ENCODE measurements around the gene CTIF. TPM values are rescaled to one million over a fixed set of nuclear protein-coding genes. Genes with fewer than 3 reads are reported as not detected.
A peak's percentile ranks its signal among the peaks of the same experiment; 100 is the strongest.
"Not testable (repeated sequence)": the region's sequence is repeated elsewhere in the genome, so short reads cannot be mapped to it uniquely, and the experiment has no call there.

Gene CTIF
- total RNA-seq, 3 donors from 2014 or later, result 4.3 to 5.3 (median 4.6) TPM

GRCh38 chr18:48808476-48808875 is 269.6 kb downstream of the CTIF start:
- no peak overlapping the region for H3K4me3 Mint-ChIP-seq

GRCh38 chr18:48809365-48809764 is 270.5 kb downstream of the CTIF start:
- no peaks in the 10 kb centered on the region for H3K27me3 Mint-ChIP-seq (ENCODE audit: low read depth)
- no peak for DNase-seq
- no peak overlapping the region for H3K4me3 Mint-ChIP-seq
- H3K4me1 Mint-ChIP-seq (ENCODE audit: low read depth), result peaks cover 50% of the 10 kb centered on the region
- H3K9me3 Mint-ChIP-seq, result no peaks in the 10 kb centered on the region
- ATAC-seq, result no peak
- no peaks in the 10 kb centered on the region for H3K36me3 Mint-ChIP-seq (ENCODE audit: insufficient read depth)

More at GRCh38 chr18:48808476-48808875, 269.6 kb downstream of the CTIF start:
- no peak for ATAC-seq
- H3K9me3 Mint-ChIP-seq, result no peaks in the 10 kb centered on the region
- H3K36me3 Mint-ChIP-seq (ENCODE audit: insufficient read depth), result no peaks in the 10 kb centered on the region
- no peaks in the 10 kb centered on the region for H3K27me3 Mint-ChIP-seq (ENCODE audit: low read depth)
- no peak for DNase-seq
- H3K4me1 Mint-ChIP-seq (ENCODE audit: low read depth), result peaks cover 41% of the 10 kb centered on the region

GRCh38 chr18:48810805-48811204 is 272.0 kb downstream of the CTIF start:
- Mint-ChIP-seq H3K36me3 (ENCODE audit: insufficient read depth) (no peaks in the 10 kb centered on the region), H3K4me3 (no peak overlapping the region), H3K27me3 (ENCODE audit: low read depth) (no peaks in the 10 kb centered on the region), H3K4me1 (ENCODE audit: low read depth) (peaks cover 52% of the 10 kb centered on the region), H3K9me3 (no peaks in the 10 kb centered on the region)
- ATAC-seq (no peak), DNase-seq (no peak)

- ATAC-seq (no peak), DNase-seq (no peak)
- H3K9me3 Mint-ChIP-seq, result no peaks in the 10 kb centered on the region
- peaks cover 1% of the 10 kb centered on the region for H3K36me3 Mint-ChIP-seq (ENCODE audit: insufficient read depth)
- no peaks in the 10 kb centered on the region for H3K27me3 Mint-ChIP-seq (ENCODE audit: low read depth)
- H3K4me1 Mint-ChIP-seq (ENCODE audit: low read depth), result peaks cover 53% of the 10 kb centered on the region
- H3K4me3 Mint-ChIP-seq, result no peak overlapping the region
Observed at GRCh38 chr18:48811401-48811800, 272.6 kb downstream of the CTIF start.

GRCh38 chr18:48811977-48812451 is 273.2 kb downstream of the CTIF start:
- DNase-seq, ATAC-seq, H3K9me3 Mint-ChIP-seq: not testable (repeated sequence)

GRCh38 chr18:48813321-48813720 is 274.5 kb downstream of the CTIF start:
- ATAC-seq (no peak), DNase-seq (no peak)
- Mint-ChIP-seq H3K4me3 (no peak overlapping the region), H3K9me3 (no peaks in the 10 kb centered on the region), H3K27me3 (ENCODE audit: low read depth) (no peaks in the 10 kb centered on the region), H3K4me1 (ENCODE audit: low read depth) (peaks cover 50% of the 10 kb centered on the region), H3K36me3 (ENCODE audit: insufficient read depth) (peaks cover 5% of the 10 kb centered on the region)

More at GRCh38 chr18:48811977-48812451, 273.2 kb downstream of the CTIF start:
- peaks cover 51% of the 10 kb centered on the region for H3K4me1 Mint-ChIP-seq (ENCODE audit: low read depth)
- H3K4me3 Mint-ChIP-seq; H3K36me3 Mint-ChIP-seq (ENCODE audit: insufficient read depth); H3K27me3 Mint-ChIP-seq (ENCODE audit: low read depth): not testable (repeated sequence)

GRCh38 chr18:48813833-48814489 is 275.1 kb downstream of the CTIF start:
- Mint-ChIP-seq H3K9me3 (no peaks in the 10 kb centered on the region), H3K27me3 (ENCODE audit: low read depth) (no peaks in the 10 kb centered on the region), H3K36me3 (ENCODE audit: insufficient read depth) (peaks cover 5% of the 10 kb centered on the region), H3K4me3 (peak overlapping the region; percentile 55), H3K4me1 (ENCODE audit: low read depth) (peaks cover 56% of the 10 kb centered on the region)
- ATAC-seq (peak; percentile 16 to 33), DNase-seq (no peak)

GRCh38 chr18:48814490-48815178 is 275.8 kb downstream of the CTIF start:
- peaks cover 5% of the 10 kb centered on the region for H3K36me3 Mint-ChIP-seq (ENCODE audit: insufficient read depth)
- peaks cover 54% of the 10 kb centered on the region for H3K4me1 Mint-ChIP-seq (ENCODE audit: low read depth)
- ATAC-seq, result peak; percentile 51 to 65
- H3K9me3 Mint-ChIP-seq, result no peaks in the 10 kb centered on the region
- H3K4me3 Mint-ChIP-seq, result peak overlapping the region; percentile 55
- DNase-seq, result peak; percentile 0
- no peaks in the 10 kb centered on the region for H3K27me3 Mint-ChIP-seq (ENCODE audit: low read depth)

GRCh38 chr18:48815179-48815515 is 276.3 kb downstream of the CTIF start:
- H3K36me3 Mint-ChIP-seq (ENCODE audit: insufficient read depth), result peaks cover 5% of the 10 kb centered on the region
- H3K4me1 Mint-ChIP-seq (ENCODE audit: low read depth), result peaks cover 55% of the 10 kb centered on the region
- H3K27me3 Mint-ChIP-seq (ENCODE audit: low read depth), result no peaks in the 10 kb centered on the region
- ATAC-seq (no peak), DNase-seq (no peak)
- no peak overlapping the region for H3K4me3 Mint-ChIP-seq
- no peaks in the 10 kb centered on the region for H3K9me3 Mint-ChIP-seq

- Mint-ChIP-seq H3K36me3 (ENCODE audit: insufficient read depth) (peaks cover 5% of the 10 kb centered on the region), H3K27me3 (ENCODE audit: low read depth) (no peaks in the 10 kb centered on the region), H3K4me3 (no peak overlapping the region), H3K4me1 (ENCODE audit: low read depth) (peaks cover 61% of the 10 kb centered on the region), H3K9me3 (no peaks in the 10 kb centered on the region)
- no peak for DNase-seq
- peak in 1 of 2 donors; percentile 7 for ATAC-seq
Observed at GRCh38 chr18:48815581-48816324, 276.9 kb downstream of the CTIF start.

- peaks cover 66% of the 10 kb centered on the region for H3K4me1 Mint-ChIP-seq (ENCODE audit: low read depth)
Observed at GRCh38 chr18:48816554-48816953, 277.7 kb downstream of the CTIF start.

GRCh38 chr18:48817021-48817461 is 278.2 kb downstream of the CTIF start:
- peaks cover 5% of the 10 kb centered on the region for H3K36me3 Mint-ChIP-seq (ENCODE audit: insufficient read depth)

More at GRCh38 chr18:48816554-48816953, 277.7 kb downstream of the CTIF start:
- no peak overlapping the region for H3K4me3 Mint-ChIP-seq
- ATAC-seq (no peak), DNase-seq (no peak)
- H3K9me3 Mint-ChIP-seq, result no peaks in the 10 kb centered on the region
- H3K36me3 Mint-ChIP-seq (ENCODE audit: insufficient read depth), result peaks cover 5% of the 10 kb centered on the region
- H3K27me3 Mint-ChIP-seq (ENCODE audit: low read depth), result no peaks in the 10 kb centered on the region

GRCh38 chr18:48818329-48819254 is 279.8 kb downstream of the CTIF start:
- H3K9me3 Mint-ChIP-seq, result no peaks in the 10 kb centered on the region
- H3K4me1 Mint-ChIP-seq (ENCODE audit: low read depth), result peaks cover 54% of the 10 kb centered on the region
- H3K27me3 Mint-ChIP-seq (ENCODE audit: low read depth), result no peaks in the 10 kb centered on the region
- DNase-seq (no peak), ATAC-seq (no peak)
- no peak overlapping the region for H3K4me3 Mint-ChIP-seq
- H3K36me3 Mint-ChIP-seq (ENCODE audit: insufficient read depth), result peaks cover 5% of the 10 kb centered on the region

More at GRCh38 chr18:48817021-48817461, 278.2 kb downstream of the CTIF start:
- DNase-seq (no peak), ATAC-seq (no peak)
- no peaks in the 10 kb centered on the region for H3K9me3 Mint-ChIP-seq
- no peak overlapping the region for H3K4me3 Mint-ChIP-seq
- no peaks in the 10 kb centered on the region for H3K27me3 Mint-ChIP-seq (ENCODE audit: low read depth)
- peaks cover 64% of the 10 kb centered on the region for H3K4me1 Mint-ChIP-seq (ENCODE audit: low read depth)
